Nephron (organoid): ENCODE measurements around the gene GPAM.

Source experiments
- H3K27ac Mint-ChIP-seq, 3 experiments: 2 replicates each; pipeline ENCODE4 v1.8.0; 2020; ENCODE audit warnings: mixed read lengths in 3 of 3, mild to moderate bottlenecking in 2 of 3, moderate library complexity in 1 of 3
- H3K27me3 Mint-ChIP-seq: 2 replicates; pipeline ENCODE4 v1.8.0; 2021; ENCODE audit warnings: low read depth, mild to moderate bottlenecking, moderate library complexity, mixed read lengths
- H3K36me3 Mint-ChIP-seq: 2 replicates; pipeline ENCODE4 v1.8.0; 2020; ENCODE audit warnings: low read depth, mixed read lengths
- H3K4me1 Mint-ChIP-seq: 2 replicates; pipeline ENCODE4 v1.8.0; 2020; ENCODE audit warnings: mixed read lengths
- H3K4me3 Mint-ChIP-seq, 3 experiments: 2 replicates each; pipeline ENCODE4 v1.8.0; 2020; ENCODE audit warnings: mild to moderate bottlenecking in 3 of 3, mixed read lengths in 3 of 3, moderate library complexity in 2 of 3
- H3K9me3 Mint-ChIP-seq: 2 replicates; pipeline ENCODE4 v1.8.0; 2020; ENCODE audit warnings: mixed read lengths
- CTCF ChIP-seq, 3 experiments: fragments of 200-600 bp; sonication (generic); IDR thresholded peaks; one replicate each; pipeline ENCODE4 v1.5.0; 2021; ENCODE audit warnings: antibody characterized with exemption in 3 of 3; ENCODE audit not compliant: unreplicated experiment in 3 of 3

The GPAM gene

GRCh38 chr10:112224933-112225529, 41.5 kb upstream of the GPAM start:
- no peaks in the 10 kb centered on the region for H3K27me3 Mint-ChIP-seq
- no peak for TF ChIP-seq CTCF (IDR thresholded peaks at IDR 0.05; ENCODE audit: unreplicated experiment in 3 of 3)
- no peak overlapping the region for H3K4me3 Mint-ChIP-seq
- H3K4me1 Mint-ChIP-seq: no peaks in the 10 kb centered on the region
- peaks cover 11% of the 10 kb centered on the region for H3K9me3 Mint-ChIP-seq
- H3K27ac Mint-ChIP-seq: no peak overlapping the region
- H3K36me3 Mint-ChIP-seq: no peaks in the 10 kb centered on the region

- Mint-ChIP-seq H3K27me3 (peaks cover 4% of the 10 kb centered on the region), H3K4me3 (no peak overlapping the region), H3K36me3 (no peaks in the 10 kb centered on the region), H3K27ac (no peak overlapping the region), H3K9me3 (peaks cover 11% of the 10 kb centered on the region), H3K4me1 (no peaks in the 10 kb centered on the region)
- no peak for TF ChIP-seq CTCF (IDR thresholded peaks at IDR 0.05; ENCODE audit: unreplicated experiment in 3 of 3)
Measured at GRCh38 chr10:112223725-112224124, 40.2 kb upstream of the GPAM start.

GRCh38 chr10:112222799-112223198, 39.2 kb upstream of the GPAM start:
- Mint-ChIP-seq H3K4me3 (no peak overlapping the region), H3K4me1 (no peaks in the 10 kb centered on the region), H3K9me3 (peaks cover 11% of the 10 kb centered on the region), H3K36me3 (no peaks in the 10 kb centered on the region), H3K27me3 (peaks cover 4% of the 10 kb centered on the region), H3K27ac (no peak overlapping the region)
- no peak for TF ChIP-seq CTCF (IDR thresholded peaks at IDR 0.05; ENCODE audit: unreplicated experiment in 3 of 3)

DNA sequence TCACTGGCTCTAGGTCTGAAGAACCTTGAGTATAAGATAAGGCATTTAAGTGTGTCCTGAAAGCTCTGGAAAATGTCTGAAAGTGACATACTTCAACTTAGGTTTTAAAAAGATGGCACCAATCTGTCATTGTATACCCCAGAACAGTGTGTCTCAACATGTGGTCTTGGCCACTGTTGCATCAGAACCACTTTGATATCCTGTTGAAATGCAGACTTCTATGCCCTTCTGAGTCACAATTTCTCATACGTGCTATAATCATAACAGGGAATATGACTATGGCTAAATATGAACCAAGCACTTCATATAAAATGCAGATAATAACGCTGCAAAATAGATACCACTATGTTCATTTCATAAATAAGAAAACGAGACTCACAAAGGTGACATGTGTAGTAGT, 38.0 kb upstream of the GPAM start:
- Mint-ChIP-seq H3K27ac (no peak overlapping the region), H3K36me3 (no peaks in the 10 kb centered on the region), H3K4me1 (no peaks in the 10 kb centered on the region), H3K4me3 (no peak overlapping the region), H3K27me3 (peaks cover 4% of the 10 kb centered on the region), H3K9me3 (peaks cover 7% of the 10 kb centered on the region)
- no peak for TF ChIP-seq CTCF (IDR thresholded peaks at IDR 0.05; ENCODE audit: unreplicated experiment in 3 of 3)

GRCh38 chr10:112218960-112219359, 35.4 kb upstream of the GPAM start:
- TF ChIP-seq CTCF (IDR thresholded peaks at IDR 0.05; ENCODE audit: unreplicated experiment in 3 of 3): no peak
- H3K27ac Mint-ChIP-seq: no peak overlapping the region
- no peaks in the 10 kb centered on the region for H3K4me1 Mint-ChIP-seq

GRCh38 chr10:112218036-112218390, 34.4 kb upstream of the GPAM start:
- H3K4me1 Mint-ChIP-seq: no peaks in the 10 kb centered on the region
- no peak overlapping the region for H3K4me3 Mint-ChIP-seq
- H3K27ac Mint-ChIP-seq: no peak overlapping the region
- no peaks in the 10 kb centered on the region for H3K9me3 Mint-ChIP-seq
- no peak for TF ChIP-seq CTCF (IDR thresholded peaks at IDR 0.05; ENCODE audit: unreplicated experiment in 3 of 3)
- H3K36me3 Mint-ChIP-seq: no peaks in the 10 kb centered on the region
- peaks cover 4% of the 10 kb centered on the region for H3K27me3 Mint-ChIP-seq

More at GRCh38 chr10:112218960-112219359, 35.4 kb upstream of the GPAM start:
- Mint-ChIP-seq H3K9me3 (no peaks in the 10 kb centered on the region), H3K4me3 (no peak overlapping the region), H3K36me3 (no peaks in the 10 kb centered on the region), H3K27me3 (peaks cover 4% of the 10 kb centered on the region)
